Astrocyte of the cerebellum (primary cell): Measurements from ENCODE around the gene LSP1.

Experiments
- DNase-seq: peaks from one replicate; pipeline ENCODE4 v3.0.0-alpha.2; 2011; ENCODE audit warnings: low read depth
- H3K4me3 ChIP-seq: 2 replicates; pipeline ENCODE4 v1.5.1; 2011; ENCODE audit warnings: mild to moderate bottlenecking, low read depth, low read length, moderate library complexity
- CTCF ChIP-seq: IDR thresholded peaks from 2 replicates; pipeline ENCODE4 v1.5.1; 2012; ENCODE audit warnings: low read length, low read depth, moderate library complexity, mild to moderate bottlenecking; ENCODE audit errors: missing control alignments
- in situ Hi-C: cut with HindIII; loops from 2 replicates; pipeline ENCODE4 v1.10.0; 2017; ENCODE audit warnings: low sequenced_read_pairs

The LSP1 gene

GRCh38 chr11:1854132-1854948 lies 1.5 kb downstream of the LSP1 start:
- no peak overlapping the region for H3K4me3 ChIP-seq
- no peak for TF ChIP-seq CTCF
- in situ Hi-C loops = no loop called here
- DNase-seq = no peak

GRCh38 chr11:1854949-1855885 lies 2.3 kb downstream of the LSP1 start:
- TF ChIP-seq CTCF = no peak
- H3K4me3 ChIP-seq = no peak overlapping the region
- no peak for DNase-seq
- in situ Hi-C loops = no loop called here

- no peak overlapping the region for H3K4me3 ChIP-seq
- DNase-seq = no peak
- in situ Hi-C loops = no loop called here
- TF ChIP-seq CTCF = no peak
Measured at GRCh38 chr11:1855886-1856265, 3.0 kb downstream of the LSP1 start.

GRCh38 chr11:1856306-1857005 lies 3.6 kb downstream of the LSP1 start:
- in situ Hi-C loops = no loop called here

GRCh38 chr11:1857064-1857463 lies 4.2 kb downstream of the LSP1 start:
- in situ Hi-C loops = no loop called here
- H3K4me3 ChIP-seq = no peak overlapping the region
- TF ChIP-seq CTCF = no peak
- no peak for DNase-seq

More at GRCh38 chr11:1856306-1857005, 3.6 kb downstream of the LSP1 start:
- no peak for DNase-seq
- no peak overlapping the region for H3K4me3 ChIP-seq
- TF ChIP-seq CTCF = no peak

GRCh38 chr11:1858154-1858553 lies 5.3 kb downstream of the LSP1 start:
- no peak for DNase-seq
- H3K4me3 ChIP-seq = no peak overlapping the region
- in situ Hi-C loops = no loop called here
- TF ChIP-seq CTCF = no peak
